Activated CD4-positive, alpha-beta T cell treated with anti-CD3 and anti-CD28 coated beads, Interleukin-2, amount 50 U/mL, for 4 hours (primary cell): ENCODE results near the gene TK2.
"Not testable (repeated sequence)": the region's sequence is repeated elsewhere in the genome, so short reads cannot be mapped to it uniquely, and the experiment has no call there.

Source experiments
- DNase-seq, 2 experiments: peaks; one replicate each; pipeline ENCODE4 v3.0.0-alpha.2; 2020

TK2 gene

GRCh38 chr16:66465946-66466345 is 84.0 kb downstream of the TK2 start:
- not testable (repeated sequence) for DNase-seq

GRCh38 chr16:66462912-66463311 is 87.0 kb downstream of the TK2 start:
- no peak for DNase-seq

- DNase-seq: no peak
Observed at GRCh38 chr16:66460703-66461102, 89.2 kb downstream of the TK2 start.

- DNase-seq: no peak
Observed at GRCh38 chr16:66459878-66460277, 90.0 kb downstream of the TK2 start.

- no peak for DNase-seq
Observed at GRCh38 chr16:66458853-66459252, 91.1 kb downstream of the TK2 start.

- DNase-seq: no peak
Observed at GRCh38 chr16:66458292-66458691, 91.6 kb downstream of the TK2 start.
